ENCODE measurements around the gene FOXA3. TPM values are rescaled to one million over a fixed set of nuclear protein-coding genes. Genes with fewer than 3 reads are reported as not detected.

FOXA3 gene
- not detected for total RNA-seq

DNA sequence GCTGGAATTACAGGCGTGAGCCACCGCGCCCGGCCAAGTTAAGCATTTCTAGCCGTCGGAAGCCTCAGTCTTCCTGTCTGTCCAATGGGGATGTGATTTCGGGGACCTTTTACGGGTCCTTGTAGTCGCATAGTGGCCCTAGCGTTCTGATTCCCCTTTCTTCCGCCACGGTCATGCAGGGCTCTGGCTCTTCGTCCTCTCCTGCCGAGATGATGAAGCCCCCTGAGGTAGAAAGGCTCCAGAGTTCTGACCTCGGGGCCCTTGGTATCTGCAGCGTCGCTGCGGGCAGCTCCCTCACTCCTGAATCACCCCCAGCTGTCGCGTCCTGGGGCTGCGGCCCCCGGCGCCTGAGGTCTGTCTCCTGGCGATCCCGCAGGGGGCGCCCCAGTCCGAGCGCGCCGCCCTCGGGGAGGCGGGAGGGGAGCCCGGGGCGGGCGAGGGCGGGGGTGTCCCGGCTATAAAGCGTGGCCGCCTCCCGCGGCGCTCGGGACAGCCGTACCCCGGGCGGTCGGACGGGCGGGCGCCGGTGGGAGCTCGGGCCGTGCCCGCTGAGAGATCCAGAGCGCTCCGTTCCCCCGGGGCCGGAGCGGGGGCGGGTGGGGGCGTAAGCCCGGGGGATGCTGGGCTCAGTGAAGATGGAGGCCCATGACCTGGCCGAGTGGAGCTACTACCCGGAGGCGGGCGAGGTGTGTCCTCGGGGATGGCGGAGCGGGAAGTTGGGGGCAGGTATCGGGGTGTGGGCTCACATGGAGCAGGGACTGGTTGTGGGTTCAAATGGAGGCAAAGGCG is at the start of gene FOXA3:
Gene FOXA3 (plus strand): TSS at position 487 of the 789 bp plus-strand sequence. CDS start 131 bp downstream, at position 618.
- DNase-seq (ENCODE audit: low spot score in 2 of 2) = no peak
- peak; percentile 40 to 61 (median 51) for TF ChIP-seq CTCF (IDR thresholded peaks at IDR 0.05)
- TF ChIP-seq POLR2A (IDR thresholded peaks at IDR 0.05) = no peak
- peaks cover 2 to 31% of the 10 kb centered on the region in 2 donors for H3K27me3 ChIP-seq
- H3K27ac ChIP-seq = no peak within 1 kb of the TSS
- no peaks in the 10 kb centered on the region for H3K9me3 ChIP-seq
- WGBS, 2 donors = 1 to 5% methylated on average over 29 to 32 of the region's 71 CpGs
- peaks cover 0 to 34% (median 21%) of the 10 kb centered on the region in 4 donors for H3K4me1 ChIP-seq
- H3K36me3 ChIP-seq = peaks cover 0 to 17% (median 7%) of the 10 kb centered on the region in 3 donors
- H3K4me3 ChIP-seq = peak within 1 kb of the TSS; percentile 23 to 97 (median 94)

DNA sequence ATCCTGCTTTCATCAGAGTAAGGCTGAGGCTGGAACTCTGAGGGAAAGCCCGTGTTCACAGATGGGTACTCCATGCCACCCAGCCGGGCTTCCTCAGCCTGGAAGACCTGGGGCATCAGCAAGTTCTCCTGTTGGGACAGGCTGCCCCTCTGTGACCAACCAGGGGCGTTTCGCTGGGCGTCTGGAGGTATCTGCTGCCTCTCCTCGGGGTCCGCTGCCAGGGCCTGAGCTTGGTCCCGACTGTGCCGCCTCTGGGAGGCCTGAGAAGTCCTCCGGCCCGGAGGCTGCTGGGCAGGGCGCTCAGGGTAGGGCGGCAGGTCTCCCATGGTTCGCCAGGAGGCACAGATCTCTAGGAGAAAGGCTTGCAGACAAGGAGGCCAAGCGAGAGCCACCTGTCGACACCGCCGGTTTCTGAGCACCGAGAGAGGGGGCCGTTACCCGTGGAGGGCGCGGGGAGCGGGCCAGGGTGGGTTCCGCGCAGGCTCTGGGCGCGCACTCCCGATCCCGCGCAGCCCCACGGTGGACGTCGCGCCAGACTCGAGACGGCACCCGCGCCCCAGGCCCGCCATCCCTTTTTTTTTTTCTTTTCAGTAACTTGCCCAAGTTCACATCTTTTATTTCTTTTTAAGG is 49.2 kb upstream of the FOXA3 start, which contains the start of gene RSPH6A:
Gene RSPH6A (minus strand): TSS at position 458 of the 630 bp plus-strand sequence. CDS start 132 bp downstream, at position 326.
- H3K27ac ChIP-seq = no peak within 1 kb of the TSS

GRCh38 chr19:45815481-45816216 is 48.5 kb upstream of the FOXA3 start:
- peaks cover 0 to 21% (median 3%) of the 10 kb centered on the region in 4 donors for H3K4me1 ChIP-seq
- peaks cover 0 to 44% (median 0%) of the 10 kb centered on the region in 3 donors for H3K36me3 ChIP-seq
- peaks cover 0 to 10% of the 10 kb centered on the region in 2 donors for H3K27me3 ChIP-seq
- no peak for TF ChIP-seq POLR2A (IDR thresholded peaks at IDR 0.05)
- TF ChIP-seq EP300 (IDR thresholded peaks at IDR 0.05) = no peak
- TF ChIP-seq CTCF (IDR thresholded peaks at IDR 0.05) = no peak
- WGBS, 2 donors = 18 to 45% methylated on average over 36 to 39 of the region's 44 CpGs
- H3K9me3 ChIP-seq = no peaks in the 10 kb centered on the region
- no peak overlapping the region for H3K27ac ChIP-seq
- DNase-seq (ENCODE audit: low spot score in 2 of 2) = no peak
- H3K4me3 ChIP-seq = peak overlapping the region in 2 of 4 donors; percentile 26 to 42

More for the DNA sequence above, 49.2 kb upstream of the FOXA3 start, which contains the start of gene RSPH6A:
- Histone ChIP-seq H3K27me3 (peaks cover 0 to 10% of the 10 kb centered on the region in 2 donors), H3K36me3 (peaks cover 0 to 37% (median 0%) of the 10 kb centered on the region in 3 donors), H3K4me1 (peaks cover 0 to 21% (median 3%) of the 10 kb centered on the region in 4 donors), H3K9me3 (no peaks in the 10 kb centered on the region), H3K4me3 (peak within 1 kb of the TSS in 2 of 4 donors; percentile 26 to 42)
- no peak for DNase-seq (ENCODE audit: low spot score in 2 of 2)
- WGBS, 2 donors = 37 to 43% methylated on average over 33 to 40 of the region's 40 CpGs
- TF ChIP-seq CTCF (IDR thresholded peaks at IDR 0.05) = no peak
- no peak for TF ChIP-seq EP300 (IDR thresholded peaks at IDR 0.05)
- no peak for TF ChIP-seq POLR2A (IDR thresholded peaks at IDR 0.05)

DNA sequence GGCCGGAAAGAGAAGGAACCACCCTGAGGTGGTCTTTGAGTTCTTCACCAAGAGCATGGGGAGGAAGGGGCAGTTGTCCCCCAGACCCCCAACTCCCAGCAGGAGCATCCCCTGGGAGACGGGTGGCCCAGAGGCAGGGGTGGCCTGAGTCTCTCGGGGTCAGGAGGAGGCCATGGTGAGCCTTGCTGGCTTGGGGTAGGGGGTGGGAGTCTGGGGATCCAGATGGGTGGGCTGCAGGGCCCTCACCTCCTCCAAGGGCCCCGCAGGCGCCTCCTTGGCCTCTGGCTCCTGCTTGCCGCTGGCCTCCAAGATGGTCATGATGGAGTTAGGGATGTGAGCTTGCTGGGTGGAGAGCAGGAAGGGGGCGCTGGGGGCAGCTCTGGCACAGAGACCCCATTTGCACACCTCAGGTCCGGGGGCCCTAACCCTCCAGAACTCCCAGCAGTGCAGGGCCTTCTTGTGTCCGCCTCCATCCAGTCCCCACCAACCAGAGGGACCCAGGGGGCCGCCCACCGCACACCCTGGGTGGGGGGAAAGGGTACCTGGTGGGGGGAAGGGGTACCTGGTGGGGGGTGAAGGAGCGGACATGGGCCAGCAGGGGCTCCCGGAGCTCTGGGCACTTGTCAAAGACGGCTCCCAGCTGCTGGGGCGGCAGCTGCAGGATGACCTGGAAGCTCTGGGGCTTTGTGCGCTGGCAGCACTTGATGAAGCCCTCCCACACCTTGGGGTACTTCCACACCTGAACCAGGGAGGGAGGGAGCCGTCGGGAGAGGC is 47.7 kb upstream of the FOXA3 start:
- H3K4me1 ChIP-seq = peaks cover 0 to 21% (median 3%) of the 10 kb centered on the region in 4 donors
- no peak overlapping the region for H3K27ac ChIP-seq
- no peak for TF ChIP-seq CTCF (IDR thresholded peaks at IDR 0.05)
- TF ChIP-seq EP300 (IDR thresholded peaks at IDR 0.05) = no peak
- no peak for TF ChIP-seq POLR2A (IDR thresholded peaks at IDR 0.05)
- H3K9me3 ChIP-seq = no peaks in the 10 kb centered on the region
- no peak for DNase-seq (ENCODE audit: low spot score in 2 of 2)
- H3K27me3 ChIP-seq = peaks cover 0 to 10% of the 10 kb centered on the region in 2 donors
- no peak overlapping the region for H3K4me3 ChIP-seq
- WGBS, 2 donors = 69 to 72% methylated on average over 15 to 17 of the region's 18 CpGs
- H3K36me3 ChIP-seq = peaks cover 0 to 51% (median 0%) of the 10 kb centered on the region in 3 donors
